HL-60 (cell line): Measurements from ENCODE around the gene CEP112.

Experiments used
- DNase-seq, 2 experiments: peaks; one replicate each; pipeline ENCODE4 v3.0.0-alpha.2; 2010 to 2020; ENCODE audit warnings: low read depth in 1 of 2, low spot score in 1 of 2
- H3K27ac ChIP-seq: fragments of 250-450 bp; sonication (Bioruptor Pico); replicated peaks from 2 replicates; pipeline ENCODE4 v1.5.1; 2020; ENCODE audit warnings: mild to moderate bottlenecking, moderate library complexity
- H3K27me3 ChIP-seq: fragments of 250-450 bp; sonication (Bioruptor Pico); 2 replicates; pipeline ENCODE4 v1.5.1; 2021; ENCODE audit warnings: mild to moderate bottlenecking, moderate library complexity; ENCODE audit not compliant: insufficient read depth, poor library complexity, severe bottlenecking
- H3K4me3 ChIP-seq: replicated peaks from 2 replicates; pipeline ENCODE4 v1.5.1; 2011; ENCODE audit warnings: mild to moderate bottlenecking, control low read depth, low read length; ENCODE audit not compliant: insufficient read depth
- GABPA ChIP-seq: IDR thresholded peaks from 2 replicates; pipeline ENCODE4 v1.6.1; 2012; ENCODE audit warnings: low read depth
- POLR2AphosphoS5 ChIP-seq: IDR thresholded peaks from 2 replicates; pipeline ENCODE4 v1.6.1; 2012; ENCODE audit warnings: low read depth
- REST ChIP-seq: IDR thresholded peaks from 2 replicates; pipeline ENCODE4 v1.6.1; 2012; ENCODE audit warnings: low read depth; ENCODE audit not compliant: insufficient replicate concordance
- SPI1 ChIP-seq: IDR thresholded peaks from 2 replicates; pipeline ENCODE4 v1.6.1; 2012; ENCODE audit warnings: low read depth, mild to moderate bottlenecking, borderline replicate concordance
- TF ChIP-seq, protein P1 (sequence below): IDR thresholded peaks from one replicate; pipeline ENCODE4 v1.5.1; 2011; ENCODE audit warnings: low read length, control low read depth, inconsistent platforms; ENCODE audit not compliant: insufficient read depth

CEP112 gene

GRCh38 chr17:65888649-65889048, 303.3 kb downstream of the CEP112 start:
- no peak overlapping the region for H3K4me3 ChIP-seq
- no peaks in the 10 kb centered on the region for H3K27me3 ChIP-seq
- DNase-seq: no peak
- H3K27ac ChIP-seq: no peak overlapping the region
- TF ChIP-seq, protein P1, sequence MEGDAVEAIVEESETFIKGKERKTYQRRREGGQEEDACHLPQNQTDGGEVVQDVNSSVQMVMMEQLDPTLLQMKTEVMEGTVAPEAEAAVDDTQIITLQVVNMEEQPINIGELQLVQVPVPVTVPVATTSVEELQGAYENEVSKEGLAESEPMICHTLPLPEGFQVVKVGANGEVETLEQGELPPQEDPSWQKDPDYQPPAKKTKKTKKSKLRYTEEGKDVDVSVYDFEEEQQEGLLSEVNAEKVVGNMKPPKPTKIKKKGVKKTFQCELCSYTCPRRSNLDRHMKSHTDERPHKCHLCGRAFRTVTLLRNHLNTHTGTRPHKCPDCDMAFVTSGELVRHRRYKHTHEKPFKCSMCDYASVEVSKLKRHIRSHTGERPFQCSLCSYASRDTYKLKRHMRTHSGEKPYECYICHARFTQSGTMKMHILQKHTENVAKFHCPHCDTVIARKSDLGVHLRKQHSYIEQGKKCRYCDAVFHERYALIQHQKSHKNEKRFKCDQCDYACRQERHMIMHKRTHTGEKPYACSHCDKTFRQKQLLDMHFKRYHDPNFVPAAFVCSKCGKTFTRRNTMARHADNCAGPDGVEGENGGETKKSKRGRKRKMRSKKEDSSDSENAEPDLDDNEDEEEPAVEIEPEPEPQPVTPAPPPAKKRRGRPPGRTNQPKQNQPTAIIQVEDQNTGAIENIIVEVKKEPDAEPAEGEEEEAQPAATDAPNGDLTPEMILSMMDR: no peak
- TF ChIP-seq POLR2AphosphoS5: no peak
- TF ChIP-seq SPI1: no peak
- no peak for TF ChIP-seq REST

DNA sequence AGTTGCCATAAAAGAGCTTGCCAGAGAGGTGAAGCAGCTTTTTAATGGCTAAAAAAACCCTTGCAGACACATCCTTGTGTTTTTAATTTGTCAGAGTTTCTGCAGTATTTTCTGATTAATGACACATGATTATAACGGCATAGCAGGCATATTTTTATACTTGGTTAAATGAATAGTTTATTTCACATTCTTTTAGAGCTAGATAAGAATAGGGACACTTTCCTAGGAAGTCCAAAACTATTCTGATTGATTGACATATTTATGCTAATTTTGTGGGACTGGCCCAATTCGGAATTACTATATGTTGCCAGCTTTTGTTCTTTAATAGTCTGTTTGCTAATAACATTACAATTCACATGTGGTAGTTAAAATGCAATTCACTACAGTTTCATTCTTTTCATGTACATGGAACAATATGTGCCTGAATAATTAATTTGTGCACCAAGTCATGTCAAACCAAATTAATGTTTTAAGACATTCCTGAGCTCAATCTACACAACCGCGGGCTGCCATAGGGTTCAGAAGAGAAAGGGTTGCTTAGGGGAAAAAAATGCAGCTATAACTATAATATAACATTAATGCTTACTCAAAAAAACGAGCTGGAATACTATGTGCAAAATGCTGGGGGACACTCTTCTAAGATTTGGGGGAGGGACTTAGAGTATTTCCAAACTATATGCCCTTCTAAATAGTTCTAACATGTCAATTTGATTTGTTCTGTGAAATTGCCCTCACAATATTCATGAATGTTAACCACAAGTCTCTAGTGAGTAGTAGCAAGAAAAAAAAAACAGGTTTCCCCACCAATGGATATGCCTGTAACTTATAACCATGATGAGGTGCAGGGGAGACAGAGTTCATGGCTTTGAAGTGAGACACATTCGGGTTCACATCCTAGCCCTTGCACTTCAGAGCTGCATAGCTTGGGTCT, 305.4 kb downstream of the CEP112 start:
- Histone ChIP-seq H3K27ac (no peak overlapping the region), H3K4me3 (no peak overlapping the region), H3K27me3 (no peaks in the 10 kb centered on the region)
- DNase-seq: no peak
- TF ChIP-seq REST: no peak
- TF ChIP-seq, protein P1: no peak
- TF ChIP-seq SPI1: no peak
- no peak for TF ChIP-seq POLR2AphosphoS5
- no peak for TF ChIP-seq GABPA

- H3K4me3 ChIP-seq: no peak overlapping the region
- H3K27ac ChIP-seq: no peak overlapping the region
- H3K27me3 ChIP-seq: no peaks in the 10 kb centered on the region
- no peak for DNase-seq
- TF ChIP-seq SPI1: no peak
Measured at GRCh38 chr17:65885541-65886312, 306.2 kb downstream of the CEP112 start.

GRCh38 chr17:65876985-65877384, 314.9 kb downstream of the CEP112 start:
- no peak for DNase-seq
- no peak overlapping the region for H3K4me3 ChIP-seq
- H3K27ac ChIP-seq: no peak overlapping the region
- TF ChIP-seq, protein P1: no peak
- TF ChIP-seq SPI1 (no peak), GABPA (no peak), POLR2AphosphoS5 (no peak), REST (no peak)
- H3K27me3 ChIP-seq: peaks cover 3% of the 10 kb centered on the region
